Measurements from ENCODE around the gene AP1B1.

Gene AP1B1

DNA sequence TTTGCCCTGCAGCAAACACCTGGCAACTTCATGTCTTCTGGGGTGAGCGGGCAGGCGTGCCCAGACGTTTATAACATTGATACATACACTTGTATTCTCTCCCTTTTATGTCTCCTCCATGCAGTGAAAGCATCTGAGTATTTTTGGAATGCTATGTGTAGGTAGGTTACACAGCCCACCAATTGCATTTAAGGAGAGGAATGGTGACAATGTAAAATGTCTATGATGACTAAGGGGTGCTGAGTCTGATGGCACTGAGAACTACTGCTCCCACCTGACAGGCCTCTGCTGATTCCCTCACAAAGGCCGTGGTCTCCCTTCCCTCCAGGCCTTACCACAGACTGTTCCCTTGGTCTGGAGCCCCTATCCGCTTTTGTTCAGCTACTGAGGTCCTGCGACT, 50.0 kb downstream of the AP1B1 start:
- Histone ChIP-seq H3K27me3 (ENCODE audit: low read depth, low read length) (no peaks in the 10 kb centered on the region), H3K27ac (ENCODE audit: low read length) (no peak overlapping the region)

GRCh38 chr22:29337631-29338284, 50.6 kb downstream of the AP1B1 start:
- H2AFZ ChIP-seq (ENCODE audit: low read depth, low read length), result no peak overlapping the region
- H3K79me2 ChIP-seq (ENCODE audit: low read length), result no peaks in the 10 kb centered on the region
- peaks cover 68% of the 10 kb centered on the region for H3K36me3 ChIP-seq (replicated peaks; ENCODE audit: low read depth, low read length)
- H3K9me3 ChIP-seq (ENCODE audit: insufficient read depth, low read length), result no peaks in the 10 kb centered on the region
- H4K20me1 ChIP-seq (ENCODE audit: insufficient read depth, low read length), result no peaks in the 10 kb centered on the region
- no peak overlapping the region for H3K9ac ChIP-seq (ENCODE audit: low read length)
- no peak for TF ChIP-seq EZH2phosphoT487 (IDR thresholded peaks at IDR 0.05; ENCODE audit: low read depth)
- no peak for TF ChIP-seq CTCF (IDR thresholded peaks at IDR 0.05; ENCODE audit: low read depth, low read length)
- H3K4me1 ChIP-seq (ENCODE audit: low read length), result no peaks in the 10 kb centered on the region
- no peak overlapping the region for H3K27ac ChIP-seq (ENCODE audit: low read length)
- H3K4me3 ChIP-seq (ENCODE audit: low read length), result no peak overlapping the region
- H3K27me3 ChIP-seq (ENCODE audit: low read depth, low read length), result no peaks in the 10 kb centered on the region
- H3K4me2 ChIP-seq (ENCODE audit: low read length), result no peak overlapping the region

More for the DNA sequence above, 50.0 kb downstream of the AP1B1 start:
- Histone ChIP-seq H2AFZ (ENCODE audit: low read depth, low read length) (no peak overlapping the region), H3K79me2 (ENCODE audit: low read length) (no peaks in the 10 kb centered on the region), H3K36me3 (replicated peaks; ENCODE audit: low read depth, low read length) (peaks cover 72% of the 10 kb centered on the region), H3K9ac (ENCODE audit: low read length) (no peak overlapping the region), H4K20me1 (ENCODE audit: insufficient read depth, low read length) (0 out of 2 replicates have a peak, but pooled peaks cover 1% of the 10 kb centered on the region), H3K4me2 (ENCODE audit: low read length) (no peak overlapping the region), H3K9me3 (ENCODE audit: insufficient read depth, low read length) (no peaks in the 10 kb centered on the region), H3K4me3 (ENCODE audit: low read length) (no peak overlapping the region), H3K4me1 (ENCODE audit: low read length) (no peaks in the 10 kb centered on the region)
- TF ChIP-seq EZH2phosphoT487 (IDR thresholded peaks at IDR 0.05; ENCODE audit: low read depth) (no peak), CTCF (IDR thresholded peaks at IDR 0.05; ENCODE audit: low read depth, low read length) (no peak)

GRCh38 chr22:29336751-29337490, 51.4 kb downstream of the AP1B1 start:
- no peak overlapping the region for H2AFZ ChIP-seq (ENCODE audit: low read depth, low read length)
- H3K9me3 ChIP-seq (ENCODE audit: insufficient read depth, low read length), result no peaks in the 10 kb centered on the region
- H3K36me3 ChIP-seq (replicated peaks; ENCODE audit: low read depth, low read length), result peaks cover 67% of the 10 kb centered on the region
- H3K79me2 ChIP-seq (ENCODE audit: low read length), result no peaks in the 10 kb centered on the region
- H4K20me1 ChIP-seq (ENCODE audit: insufficient read depth, low read length), result no peaks in the 10 kb centered on the region
- H3K4me1 ChIP-seq (ENCODE audit: low read length), result no peaks in the 10 kb centered on the region
- no peak overlapping the region for H3K9ac ChIP-seq (ENCODE audit: low read length)
- TF ChIP-seq EZH2phosphoT487 (IDR thresholded peaks at IDR 0.05; ENCODE audit: low read depth) (no peak), CTCF (IDR thresholded peaks at IDR 0.05; ENCODE audit: low read depth, low read length) (no peak)
- no peak overlapping the region for H3K27ac ChIP-seq (ENCODE audit: low read length)
- no peak overlapping the region for H3K4me3 ChIP-seq (ENCODE audit: low read length)
- H3K4me2 ChIP-seq (ENCODE audit: low read length), result no peak overlapping the region
- no peaks in the 10 kb centered on the region for H3K27me3 ChIP-seq (ENCODE audit: low read depth, low read length)

GRCh38 chr22:29335656-29336055, 52.7 kb downstream of the AP1B1 start:
- no peak overlapping the region for H3K4me2 ChIP-seq (ENCODE audit: low read length)
- TF ChIP-seq CTCF (IDR thresholded peaks at IDR 0.05; ENCODE audit: low read depth, low read length) (no peak), EZH2phosphoT487 (IDR thresholded peaks at IDR 0.05; ENCODE audit: low read depth) (no peak)
- no peaks in the 10 kb centered on the region for H3K4me1 ChIP-seq (ENCODE audit: low read length)
- H3K4me3 ChIP-seq (ENCODE audit: low read length), result no peak overlapping the region
- no peaks in the 10 kb centered on the region for H4K20me1 ChIP-seq (ENCODE audit: insufficient read depth, low read length)
- no peaks in the 10 kb centered on the region for H3K27me3 ChIP-seq (ENCODE audit: low read depth, low read length)
- H3K9ac ChIP-seq (ENCODE audit: low read length), result no peak overlapping the region
- no peak overlapping the region for H3K27ac ChIP-seq (ENCODE audit: low read length)
- no peak overlapping the region for H2AFZ ChIP-seq (ENCODE audit: low read depth, low read length)
- no peaks in the 10 kb centered on the region for H3K9me3 ChIP-seq (ENCODE audit: insufficient read depth, low read length)
- no peaks in the 10 kb centered on the region for H3K79me2 ChIP-seq (ENCODE audit: low read length)
- H3K36me3 ChIP-seq (replicated peaks; ENCODE audit: low read depth, low read length), result peaks cover 62% of the 10 kb centered on the region

Measured in OCI-LY3 (cell line).